ENCODE results near the gene SESN1. TPM values are rescaled to one million over a fixed set of nuclear protein-coding genes. Genes with fewer than 3 reads are reported as not detected.

The SESN1 gene
- total RNA-seq, 1 donor from 2014 or later, result 28.9 TPM

- Mint-ChIP-seq H3K4me3 (no peak overlapping the region), H3K27ac (no peak overlapping the region), H3K4me1 (peaks cover 17% of the 10 kb centered on the region), H3K9me3 (no peaks in the 10 kb centered on the region), H3K36me3 (no peaks in the 10 kb centered on the region), H3K27me3 (ENCODE audit: low read depth) (no peaks in the 10 kb centered on the region)
- no peak for DNase-seq (ENCODE audit: low spot score in 2 of 2, unreplicated experiment in 2 of 2)
- TF ChIP-seq CTCF (IDR thresholded peaks at IDR 0.05; ENCODE audit: unreplicated experiment), result no peak
Observed at GRCh38 chr6:109069746-109070145, 24.9 kb downstream of the SESN1 start.

- TF ChIP-seq CTCF (IDR thresholded peaks at IDR 0.05; ENCODE audit: unreplicated experiment), result no peak
- Mint-ChIP-seq H3K27ac (no peak overlapping the region), H3K36me3 (no peaks in the 10 kb centered on the region), H3K27me3 (ENCODE audit: low read depth) (no peaks in the 10 kb centered on the region), H3K9me3 (no peaks in the 10 kb centered on the region), H3K4me1 (peaks cover 11% of the 10 kb centered on the region), H3K4me3 (no peak overlapping the region)
- DNase-seq (ENCODE audit: low spot score in 2 of 2, unreplicated experiment in 2 of 2), result no peak
Observed at GRCh38 chr6:109062767-109063352, 31.8 kb downstream of the SESN1 start.

- peaks cover 11% of the 10 kb centered on the region for H3K4me1 Mint-ChIP-seq
- no peaks in the 10 kb centered on the region for H3K36me3 Mint-ChIP-seq
- no peaks in the 10 kb centered on the region for H3K9me3 Mint-ChIP-seq
- no peaks in the 10 kb centered on the region for H3K27me3 Mint-ChIP-seq (ENCODE audit: low read depth)
- TF ChIP-seq CTCF (IDR thresholded peaks at IDR 0.05; ENCODE audit: unreplicated experiment), result no peak
- no peak overlapping the region for H3K27ac Mint-ChIP-seq
- H3K4me3 Mint-ChIP-seq, result no peak overlapping the region
- no peak for DNase-seq (ENCODE audit: low spot score in 2 of 2, unreplicated experiment in 2 of 2)
Observed at GRCh38 chr6:109062216-109062615, 32.4 kb downstream of the SESN1 start.

- H3K4me3 Mint-ChIP-seq, result no peak overlapping the region
- H3K36me3 Mint-ChIP-seq, result no peaks in the 10 kb centered on the region
- no peak overlapping the region for H3K27ac Mint-ChIP-seq
- H3K9me3 Mint-ChIP-seq, result no peaks in the 10 kb centered on the region
- TF ChIP-seq CTCF (IDR thresholded peaks at IDR 0.05; ENCODE audit: unreplicated experiment), result no peak
- H3K27me3 Mint-ChIP-seq (ENCODE audit: low read depth), result no peaks in the 10 kb centered on the region
- DNase-seq (ENCODE audit: low spot score in 2 of 2, unreplicated experiment in 2 of 2), result no peak
- H3K4me1 Mint-ChIP-seq, result peaks cover 16% of the 10 kb centered on the region
Observed at GRCh38 chr6:109060571-109060970, 34.1 kb downstream of the SESN1 start.

GRCh38 chr6:109059571-109060021 is 35.0 kb downstream of the SESN1 start:
- no peak for DNase-seq (ENCODE audit: low spot score in 2 of 2, unreplicated experiment in 2 of 2)
- Mint-ChIP-seq H3K36me3 (no peaks in the 10 kb centered on the region), H3K9me3 (no peaks in the 10 kb centered on the region), H3K27ac (no peak overlapping the region), H3K4me3 (no peak overlapping the region), H3K27me3 (ENCODE audit: low read depth) (no peaks in the 10 kb centered on the region), H3K4me1 (peaks cover 20% of the 10 kb centered on the region)
- no peak for TF ChIP-seq CTCF (IDR thresholded peaks at IDR 0.05; ENCODE audit: unreplicated experiment)

GRCh38 chr6:109059153-109059552 is 35.5 kb downstream of the SESN1 start:
- no peak for DNase-seq (ENCODE audit: low spot score in 2 of 2, unreplicated experiment in 2 of 2)
- Mint-ChIP-seq H3K36me3 (no peaks in the 10 kb centered on the region), H3K27ac (no peak overlapping the region), H3K9me3 (no peaks in the 10 kb centered on the region), H3K4me1 (peaks cover 20% of the 10 kb centered on the region), H3K4me3 (no peak overlapping the region), H3K27me3 (ENCODE audit: low read depth) (no peaks in the 10 kb centered on the region)
- no peak for TF ChIP-seq CTCF (IDR thresholded peaks at IDR 0.05; ENCODE audit: unreplicated experiment)
